GM18867 (cell line): ENCODE results near the gene IGFL2.
A peak's percentile ranks its signal among the peaks of the same experiment; 100 is the strongest.
"Not testable (repeated sequence)": the region's sequence is repeated elsewhere in the genome, so short reads cannot be mapped to it uniquely, and the experiment has no call there.

Experiments
- ATAC-seq: cut with Tn5 transposase; IDR thresholded peaks from one replicate; pipeline ENCODE4 v1.9.1; 2021; ENCODE audit warnings: mild to moderate bottlenecking, moderate library complexity; ENCODE audit not compliant: unreplicated experiment

The IGFL2 gene

GRCh38 chr19:46147791-46148288, at the start of gene IGFL2:
Gene IGFL2, plus strand, starts transcription at chr19:46148238. Its CDS starts 41 bp downstream, at chr19:46148279.
- no peak for ATAC-seq

- no peak for ATAC-seq
Observed at GRCh38 chr19:46100344-46100743, 47.7 kb upstream of the IGFL2 start.

- no peak for ATAC-seq
Observed at GRCh38 chr19:46101293-46101692, 46.7 kb upstream of the IGFL2 start.

- not testable (repeated sequence) for ATAC-seq
Observed at GRCh38 chr19:46102333-46102732, 45.7 kb upstream of the IGFL2 start.

GRCh38 chr19:46107371-46107770, 40.7 kb upstream of the IGFL2 start:
- no peak for ATAC-seq

- ATAC-seq: no peak
Observed at GRCh38 chr19:46109876-46110275, 38.2 kb upstream of the IGFL2 start.

- ATAC-seq: no peak
Observed at GRCh38 chr19:46111376-46111775, 36.7 kb upstream of the IGFL2 start.

GRCh38 chr19:46112527-46112926, 35.5 kb upstream of the IGFL2 start:
- ATAC-seq: no peak

GRCh38 chr19:46113726-46114125, 34.3 kb upstream of the IGFL2 start:
- ATAC-seq: no peak

- ATAC-seq: peak; percentile 50
Observed at GRCh38 chr19:46115396-46116106, 32.5 kb upstream of the IGFL2 start.

- ATAC-seq: no peak
Observed at GRCh38 chr19:46116121-46116520, 31.9 kb upstream of the IGFL2 start.

- ATAC-seq: no peak
Observed at GRCh38 chr19:46118136-46118535, 29.9 kb upstream of the IGFL2 start.

GRCh38 chr19:46124638-46125115, 23.4 kb upstream of the IGFL2 start, which contains the start of gene IGFL3:
Gene IGFL3, minus strand, starts transcription at chr19:46124688. Its CDS starts 39 bp downstream, at chr19:46124649.
- no peak for ATAC-seq

- ATAC-seq: no peak
Observed at GRCh38 chr19:46125447-46125846, 22.6 kb upstream of the IGFL2 start.

- no peak for ATAC-seq
Observed at GRCh38 chr19:46126086-46126580, 21.9 kb upstream of the IGFL2 start.

- ATAC-seq: no peak
Observed at GRCh38 chr19:46131485-46132143, 16.4 kb upstream of the IGFL2 start.

GRCh38 chr19:46132508-46133100, 15.4 kb upstream of the IGFL2 start:
- no peak for ATAC-seq

- ATAC-seq: no peak
Observed at GRCh38 chr19:46133101-46133627, 14.9 kb upstream of the IGFL2 start.

- no peak for ATAC-seq
Observed at GRCh38 chr19:46133777-46134241, 14.2 kb upstream of the IGFL2 start.

- no peak for ATAC-seq
Observed at GRCh38 chr19:46134527-46134926, 13.5 kb upstream of the IGFL2 start.

- ATAC-seq: no peak
Observed at GRCh38 chr19:46137915-46138473, 10.0 kb upstream of the IGFL2 start.
